GM23248 (cell line): ENCODE results near the gene MMP23B. TPM values are rescaled to one million over a fixed set of nuclear protein-coding genes. Genes with fewer than 3 reads are reported as not detected.

Source experiments
- DNase-seq: peaks from one replicate; pipeline ENCODE4 v3.0.0-alpha.2; 2015
- H2AFZ ChIP-seq: fragments of 200-600 bp; sonication (generic); 2 replicates; pipeline ENCODE4 v1.6.1; 2016; ENCODE audit warnings: antibody characterized with exemption
- H3F3A ChIP-seq: fragments of 200-600 bp; sonication (generic); 2 replicates; pipeline ENCODE4 v1.6.1; 2016; ENCODE audit warnings: mild to moderate bottlenecking, antibody characterized with exemption, mixed run types; ENCODE audit not compliant: insufficient read depth
- H3K27ac ChIP-seq: fragments of 200-600 bp; sonication (generic); 2 replicates; pipeline ENCODE4 v1.5.1; 2016; ENCODE audit warnings: mild to moderate bottlenecking
- H3K27me3 ChIP-seq: fragments of 200-600 bp; sonication (generic); replicated peaks from 2 replicates; pipeline ENCODE4 v1.6.1; 2016; ENCODE audit warnings: mild to moderate bottlenecking; ENCODE audit not compliant: insufficient read depth
- H3K36me3 ChIP-seq: fragments of 200-600 bp; sonication (generic); 2 replicates; pipeline ENCODE4 v1.6.1; 2016; ENCODE audit warnings: low read depth, mild to moderate bottlenecking
- H3K4me1 ChIP-seq: fragments of 200-600 bp; sonication (generic); 2 replicates; pipeline ENCODE4 v1.6.1; 2016; ENCODE audit warnings: mild to moderate bottlenecking; ENCODE audit not compliant: insufficient read depth
- H3K4me2 ChIP-seq: fragments of 200-600 bp; sonication (generic); one replicate; pipeline ENCODE4 v1.6.1; 2016; ENCODE audit warnings: mild to moderate bottlenecking; ENCODE audit not compliant: unreplicated experiment
- H3K4me3 ChIP-seq: fragments of 200-600 bp; sonication (generic); 2 replicates; pipeline ENCODE4 v1.5.1; 2016; ENCODE audit warnings: mild to moderate bottlenecking
- H3K79me2 ChIP-seq: fragments of 200-600 bp; sonication (generic); 2 replicates; pipeline ENCODE4 v1.6.1; 2016; ENCODE audit warnings: mild to moderate bottlenecking; ENCODE audit not compliant: insufficient read depth
- H3K9ac ChIP-seq: fragments of 200-600 bp; sonication (generic); 2 replicates; pipeline ENCODE4 v1.6.1; 2016; ENCODE audit warnings: mild to moderate bottlenecking
- H3K9me2 ChIP-seq: fragments of 200-600 bp; sonication (generic); 2 replicates; pipeline ENCODE4 v1.6.1; 2016; ENCODE audit warnings: mixed run types, mild to moderate bottlenecking, moderate library complexity; ENCODE audit not compliant: insufficient read depth
- H3K9me3 ChIP-seq: fragments of 200-600 bp; sonication (generic); one replicate; pipeline ENCODE4 v1.6.1; 2017; ENCODE audit warnings: low read depth
- H4K20me1 ChIP-seq: fragments of 200-600 bp; sonication (generic); 2 replicates; pipeline ENCODE4 v1.6.0; 2016; ENCODE audit not compliant: insufficient read depth
- EZH2 ChIP-seq: fragments of 200-600 bp; sonication (generic); IDR thresholded peaks from 2 replicates; pipeline ENCODE4 v1.6.1; 2018; ENCODE audit warnings: antibody characterized with exemption, mild to moderate bottlenecking; ENCODE audit not compliant: insufficient read depth, poor library complexity, severe bottlenecking
- EZH2phosphoT487 ChIP-seq: fragments of 200-600 bp; sonication (generic); IDR thresholded peaks from 2 replicates; pipeline ENCODE4 v1.6.1; 2018; ENCODE audit warnings: antibody characterized with exemption, moderate library complexity, mild to moderate bottlenecking, low read depth; ENCODE audit not compliant: insufficient read depth
- WGBS, 2 experiments: methylation state at CpG; one replicate each; pipeline ENCODE4 v1.1.6; 2015 to 2017; ENCODE audit warnings: low lambda C conversion rate in 2 of 2, low coverage in 1 of 2; ENCODE audit errors: missing lambda C conversion rate in 2 of 2; 5-methylcytosine and 5-hydroxymethylcytosine counted together
- in situ Hi-C: fragments of 300-500 bp; cut with MboI; formaldehyde crosslinking; loops from 2 replicates; pipeline ENCODE4 v1.15.0; 2020
- polyA plus RNA-seq: library from polyadenylated mRNA; unstranded; fragments of >200 nt; fragmentation: Nextera tagmentation; extraction: Ambion mirVana; gene quantifications from 2 replicates; pipeline ENCODE4 v1.2.1, GENCODE V29; 2016
- total RNA-seq: library from RNA; depleted of rRNA; stranded (reverse); fragments of >200 nt; shearing (Covaris generic); gene quantifications from 2 replicates; pipeline ENCODE4 v1.2.3, GENCODE V29; 2014

The MMP23B gene
- total and polyA plus RNA-seq, 2 experiments from 2014 or later, result 1.1 TPM; not detected in 1

GRCh38 chr1:1602304-1602967, 29.5 kb upstream of the MMP23B start:
- no peaks in the 10 kb centered on the region for H3K27me3 ChIP-seq
- H3K4me3 ChIP-seq, result no peak overlapping the region
- DNase-seq, result no peak
- in situ Hi-C loops, result no loop called here
- H3K4me2 ChIP-seq, result no peak overlapping the region
- H3K9me2 ChIP-seq, result no peaks in the 10 kb centered on the region
- H3F3A ChIP-seq, result 0 out of 2 replicates have a peak, but pooled peaks cover 4% of the 10 kb centered on the region
- H4K20me1 ChIP-seq, result no peaks in the 10 kb centered on the region
- no peak overlapping the region for H3K27ac ChIP-seq
- WGBS, 2 experiments, result 61 to 65% methylated on average over 14 to 18 of the region's 18 CpGs
- no peak overlapping the region for H2AFZ ChIP-seq
- H3K4me1 ChIP-seq, result no peaks in the 10 kb centered on the region
- H3K36me3 ChIP-seq, result no peaks in the 10 kb centered on the region
- no peaks in the 10 kb centered on the region for H3K9me3 ChIP-seq
- TF ChIP-seq EZH2 (no peak), EZH2phosphoT487 (no peak)
- no peak overlapping the region for H3K9ac ChIP-seq
- H3K79me2 ChIP-seq, result no peaks in the 10 kb centered on the region

GRCh38 chr1:1602968-1603506, 28.9 kb upstream of the MMP23B start:
- 50 to 61% methylated on average over 13 of the region's 13 CpGs for WGBS, 2 experiments
- H3K9me2 ChIP-seq, result no peaks in the 10 kb centered on the region
- DNase-seq, result no peak
- H3K27ac ChIP-seq, result no peak overlapping the region
- H3K9me3 ChIP-seq, result no peaks in the 10 kb centered on the region
- H3K9ac ChIP-seq, result no peak overlapping the region
- in situ Hi-C loops, result no loop called here
- 0 out of 2 replicates have a peak, but pooled peaks cover 4% of the 10 kb centered on the region for H3F3A ChIP-seq
- no peak overlapping the region for H3K4me2 ChIP-seq
- no peak overlapping the region for H3K4me3 ChIP-seq
- TF ChIP-seq EZH2phosphoT487 (no peak), EZH2 (no peak)
- no peaks in the 10 kb centered on the region for H3K27me3 ChIP-seq
- H3K4me1 ChIP-seq, result no peaks in the 10 kb centered on the region
- no peak overlapping the region for H2AFZ ChIP-seq
- H3K79me2 ChIP-seq, result no peaks in the 10 kb centered on the region
- no peaks in the 10 kb centered on the region for H4K20me1 ChIP-seq
- no peaks in the 10 kb centered on the region for H3K36me3 ChIP-seq

DNA sequence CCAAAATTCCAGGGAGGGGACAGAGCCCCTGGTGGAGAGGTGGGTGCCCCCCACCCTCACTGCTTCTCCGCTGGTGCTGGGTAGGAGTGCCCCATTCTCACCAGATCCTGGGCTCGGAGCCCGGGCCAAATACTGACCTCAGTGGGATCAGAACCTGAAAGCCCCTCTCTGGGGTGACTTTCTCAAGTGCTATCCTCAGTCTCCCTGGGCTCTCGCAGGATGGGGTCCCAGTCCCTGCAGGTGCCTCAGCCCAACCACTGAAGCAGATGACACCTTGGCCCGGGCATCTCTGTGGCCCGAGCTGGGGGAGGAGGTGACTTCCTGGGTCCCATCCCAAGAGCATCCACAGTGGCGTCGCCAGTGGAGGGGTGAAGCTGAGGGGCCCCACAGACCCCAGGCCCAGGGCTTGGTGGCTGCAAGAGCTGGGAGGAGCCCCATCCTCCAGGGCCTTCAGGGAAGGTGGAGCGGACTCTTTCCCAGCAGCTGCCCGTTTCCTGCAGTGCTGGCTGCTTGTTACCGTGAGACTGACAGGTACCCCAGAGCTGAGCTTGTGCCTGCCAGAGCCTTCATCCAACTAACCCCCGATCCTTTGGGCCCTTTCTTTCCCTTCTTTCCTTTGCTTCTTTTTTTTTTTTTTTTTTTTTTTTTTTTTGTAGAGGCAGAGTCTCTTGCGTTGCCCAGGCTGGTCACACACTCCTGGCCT, 28.2 kb upstream of the MMP23B start:
- no peaks in the 10 kb centered on the region for H3K36me3 ChIP-seq
- H3K9me3 ChIP-seq, result no peaks in the 10 kb centered on the region
- H3K4me2 ChIP-seq, result no peak overlapping the region
- no peak for TF ChIP-seq EZH2phosphoT487
- TF ChIP-seq EZH2, result no peak
- no peak for DNase-seq
- H2AFZ ChIP-seq, result no peak overlapping the region
- no peak overlapping the region for H3K4me3 ChIP-seq
- in situ Hi-C loops, result no loop called here
- H3K27me3 ChIP-seq, result no peaks in the 10 kb centered on the region
- WGBS, 2 experiments, result 59 to 63% methylated on average over 13 of the region's 13 CpGs
- 0 out of 2 replicates have a peak, but pooled peaks cover 4% of the 10 kb centered on the region for H3F3A ChIP-seq
- H3K79me2 ChIP-seq, result no peaks in the 10 kb centered on the region
- no peaks in the 10 kb centered on the region for H4K20me1 ChIP-seq
- no peak overlapping the region for H3K9ac ChIP-seq
- H3K27ac ChIP-seq, result no peak overlapping the region
- H3K4me1 ChIP-seq, result no peaks in the 10 kb centered on the region
- no peaks in the 10 kb centered on the region for H3K9me2 ChIP-seq

DNA sequence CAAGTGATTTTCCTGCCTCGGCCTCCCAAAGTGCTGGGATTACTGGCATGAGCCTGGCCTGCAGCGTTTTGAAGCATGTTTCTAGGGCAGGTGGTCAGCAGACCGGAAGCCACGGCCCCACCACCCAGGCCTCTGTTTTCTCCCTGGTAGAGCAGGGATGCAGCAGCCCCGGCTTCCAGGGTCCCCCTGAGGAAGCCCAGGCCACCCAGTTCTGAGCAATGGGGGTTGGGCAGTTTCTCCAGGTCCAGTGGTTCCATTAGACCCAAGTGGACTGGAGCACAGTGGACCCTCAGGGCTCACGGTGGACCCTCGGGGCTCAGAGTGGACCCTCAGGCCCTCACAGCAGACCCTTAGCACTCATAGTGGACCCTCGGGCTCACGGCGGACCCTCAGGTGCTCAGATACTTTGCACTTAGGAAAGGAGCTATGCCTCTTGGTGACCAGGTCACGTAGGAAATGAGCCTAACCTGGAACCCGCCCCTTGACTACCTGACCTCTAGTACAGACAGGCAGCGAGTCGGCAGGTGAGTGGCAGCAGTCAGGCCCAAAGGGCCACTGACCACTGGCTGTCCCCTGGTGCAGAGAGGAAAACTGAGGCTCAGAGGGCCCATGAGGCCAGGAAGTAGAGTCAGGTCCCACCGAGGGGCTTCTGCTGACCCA, 27.5 kb upstream of the MMP23B start:
- Histone ChIP-seq H3K27me3 (no peaks in the 10 kb centered on the region), H3K4me3 (no peak overlapping the region), H3K79me2 (no peaks in the 10 kb centered on the region), H3K27ac (no peak overlapping the region), H2AFZ (no peak overlapping the region), H3K9ac (no peak overlapping the region), H3K9me2 (no peaks in the 10 kb centered on the region), H3K4me2 (no peak overlapping the region), H3F3A (0 out of 2 replicates have a peak, but pooled peaks cover 4% of the 10 kb centered on the region), H3K9me3 (no peaks in the 10 kb centered on the region), H3K4me1 (no peaks in the 10 kb centered on the region), H4K20me1 (no peaks in the 10 kb centered on the region), H3K36me3 (no peaks in the 10 kb centered on the region)
- in situ Hi-C loops, result no loop called here
- DNase-seq, result no peak
- WGBS, 2 experiments, result 64 to 66% methylated on average over 15 of the region's 15 CpGs
- TF ChIP-seq EZH2phosphoT487 (no peak), EZH2 (no peak)
